HEK293T (cell line): ENCODE data around the gene JAZF1.

Experiments used
- BHLHE40 ChIP-seq: fragments of 450-650 bp; IDR thresholded peaks from 2 replicates; pipeline ENCODE4 v1.6.1; 2016; ENCODE audit warnings: mild to moderate bottlenecking, moderate library complexity, borderline replicate concordance
- CTBP1 ChIP-seq: fragments of 450-650 bp; IDR thresholded peaks from 2 replicates; pipeline ENCODE4 v1.6.1; 2016; ENCODE audit warnings: borderline replicate concordance
- ELF4 ChIP-seq: fragments of 450-650 bp; IDR thresholded peaks from 2 replicates; pipeline ENCODE4 v1.6.1; 2017; ENCODE audit warnings: antibody characterized with exemption
- FOXK2 ChIP-seq: fragments of 450-650 bp; IDR thresholded peaks from 2 replicates; pipeline ENCODE4 v1.6.1; 2016; ENCODE audit warnings: mild to moderate bottlenecking
- FOXM1 ChIP-seq: fragments of 450-650 bp; IDR thresholded peaks from 2 replicates; pipeline ENCODE4 v1.6.1; 2017; ENCODE audit warnings: mild to moderate bottlenecking, borderline replicate concordance
- HDGF ChIP-seq: fragments of 450-650 bp; IDR thresholded peaks from 2 replicates; pipeline ENCODE4 v1.6.1; 2017; ENCODE audit warnings: antibody characterized with exemption, borderline replicate concordance
- SP1 ChIP-seq: fragments of 450-650 bp; IDR thresholded peaks from 2 replicates; pipeline ENCODE4 v1.6.1; 2017
- SUZ12 ChIP-seq: fragments of 450-650 bp; IDR thresholded peaks from 2 replicates; pipeline ENCODE4 v1.6.1; 2016; ENCODE audit warnings: mild to moderate bottlenecking
- ZNF384 ChIP-seq: fragments of 450-650 bp; IDR thresholded peaks from 2 replicates; pipeline ENCODE4 v1.6.1; 2016

GRCh38 chr7:27960415-27960814 is 220.2 kb downstream of the JAZF1 start:
- TF ChIP-seq HDGF = no peak
- TF ChIP-seq CTBP1 = no peak
- TF ChIP-seq FOXM1 = no peak
- TF ChIP-seq ELF4 = no peak
- TF ChIP-seq FOXK2 = no peak
- TF ChIP-seq SP1 = no peak
- TF ChIP-seq SUZ12 = no peak
- no peak for TF ChIP-seq BHLHE40
- TF ChIP-seq ZNF384 = no peak
